AG08395 (cell line): ENCODE results near the gene LHX4.

Experiments used
- DNase-seq: peaks from one replicate; pipeline ENCODE4 v3.0.0; 2012; ENCODE audit warnings: mixed read lengths, low spot score

LHX4 gene

GRCh38 chr1:180271272-180272255 lies 41.5 kb downstream of the LHX4 start:
- no peak for DNase-seq

GRCh38 chr1:180272395-180272794 lies 42.3 kb downstream of the LHX4 start:
- DNase-seq = no peak

GRCh38 chr1:180273066-180273465 lies 43.0 kb downstream of the LHX4 start:
- no peak for DNase-seq

- DNase-seq = no peak
These were observed 44.2 kb downstream of the LHX4 start for GRCh38 chr1:180274221-180274620.

- DNase-seq = no peak
These were observed 45.7 kb downstream of the LHX4 start for GRCh38 chr1:180275726-180276125.

GRCh38 chr1:180277476-180278193 lies 47.6 kb downstream of the LHX4 start:
- no peak for DNase-seq

- no peak for DNase-seq
These were observed 48.1 kb downstream of the LHX4 start for GRCh38 chr1:180278194-180278515.

- DNase-seq = no peak
These were observed 48.7 kb downstream of the LHX4 start for GRCh38 chr1:180278596-180279395.

- no peak for DNase-seq
These were observed 49.6 kb downstream of the LHX4 start for GRCh38 chr1:180279651-180280050.

- DNase-seq = no peak
These were observed 50.6 kb downstream of the LHX4 start for GRCh38 chr1:180280617-180281016.

- DNase-seq = no peak
These were observed 51.4 kb downstream of the LHX4 start for GRCh38 chr1:180281490-180281889.

GRCh38 chr1:180282401-180283044 lies 52.5 kb downstream of the LHX4 start:
- DNase-seq = no peak

GRCh38 chr1:180283098-180283497 lies 53.0 kb downstream of the LHX4 start:
- DNase-seq = no peak

- no peak for DNase-seq
These were observed 56.4 kb downstream of the LHX4 start for GRCh38 chr1:180286417-180286816.

- no peak for DNase-seq
These were observed 58.1 kb downstream of the LHX4 start for GRCh38 chr1:180287988-180288705.

GRCh38 chr1:180288940-180289339 lies 58.9 kb downstream of the LHX4 start:
- DNase-seq = no peak

- no peak for DNase-seq
These were observed 60.4 kb downstream of the LHX4 start for GRCh38 chr1:180290265-180291001.

GRCh38 chr1:180291004-180291403 lies 60.9 kb downstream of the LHX4 start:
- no peak for DNase-seq

- no peak for DNase-seq
These were observed 64.6 kb downstream of the LHX4 start for GRCh38 chr1:180294711-180295110.

GRCh38 chr1:180295999-180296398 lies 65.9 kb downstream of the LHX4 start:
- DNase-seq = no peak
